Stimulated activated naive CD4-positive, alpha-beta T cell (primary cell): ENCODE measurements around the gene CIB1.

Experiments
- DNase-seq, 6 experiments: peaks; one replicate each; lab custom pipeline; 2025; lab: John Stamatoyannopoulos, UW

Gene CIB1

GRCh38 chr15:90214553-90215196 lies 19.1 kb downstream of the CIB1 start:
- no peak for DNase-seq

GRCh38 chr15:90213818-90214204 lies 19.9 kb downstream of the CIB1 start:
- no peak for DNase-seq

GRCh38 chr15:90213122-90213817 lies 20.5 kb downstream of the CIB1 start:
- no peak for DNase-seq

GRCh38 chr15:90212221-90213098 lies 21.3 kb downstream of the CIB1 start:
- DNase-seq = no peak

GRCh38 chr15:90211440-90212143 lies 22.1 kb downstream of the CIB1 start:
- DNase-seq = no peak

- DNase-seq = no peak
Measured at GRCh38 chr15:90211009-90211408, 22.7 kb downstream of the CIB1 start.

GRCh38 chr15:90210593-90210992 lies 23.1 kb downstream of the CIB1 start:
- no peak for DNase-seq

- no peak for DNase-seq
Measured at GRCh38 chr15:90209591-90209990, 24.1 kb downstream of the CIB1 start.

GRCh38 chr15:90208356-90208755 lies 25.4 kb downstream of the CIB1 start:
- DNase-seq = no peak

GRCh38 chr15:90207252-90207651 lies 26.5 kb downstream of the CIB1 start:
- DNase-seq = no peak

GRCh38 chr15:90205886-90206285 lies 27.9 kb downstream of the CIB1 start:
- DNase-seq = no peak

- no peak for DNase-seq
Measured at GRCh38 chr15:90205050-90205848, 28.5 kb downstream of the CIB1 start.

GRCh38 chr15:90203922-90204321 lies 29.8 kb downstream of the CIB1 start:
- DNase-seq = no peak

GRCh38 chr15:90203473-90203872 lies 30.3 kb downstream of the CIB1 start:
- no peak for DNase-seq

- DNase-seq = no peak
Measured at GRCh38 chr15:90202929-90203328, 30.8 kb downstream of the CIB1 start.

GRCh38 chr15:90201944-90202375 lies 31.8 kb downstream of the CIB1 start:
- no peak for DNase-seq

- peak; percentile 36 to 68 (median 61) for DNase-seq
Measured at GRCh38 chr15:90201130-90201943, 32.4 kb downstream of the CIB1 start, which contains the start of gene SEMA4B. Gene SEMA4B, plus strand, starts transcription at chr15:90201330. Its CDS starts 249 bp downstream, at chr15:90201579.

- DNase-seq = no peak
Measured at GRCh38 chr15:90200534-90201129, 33.1 kb downstream of the CIB1 start.

- DNase-seq = no peak
Measured at GRCh38 chr15:90194655-90195054, 39.1 kb downstream of the CIB1 start.
